ENCODE measurements around the gene ARFGAP3.
"Not testable (repeated sequence)": the region's sequence is repeated elsewhere in the genome, so short reads cannot be mapped to it uniquely, and the experiment has no call there.

Gene ARFGAP3

DNA sequence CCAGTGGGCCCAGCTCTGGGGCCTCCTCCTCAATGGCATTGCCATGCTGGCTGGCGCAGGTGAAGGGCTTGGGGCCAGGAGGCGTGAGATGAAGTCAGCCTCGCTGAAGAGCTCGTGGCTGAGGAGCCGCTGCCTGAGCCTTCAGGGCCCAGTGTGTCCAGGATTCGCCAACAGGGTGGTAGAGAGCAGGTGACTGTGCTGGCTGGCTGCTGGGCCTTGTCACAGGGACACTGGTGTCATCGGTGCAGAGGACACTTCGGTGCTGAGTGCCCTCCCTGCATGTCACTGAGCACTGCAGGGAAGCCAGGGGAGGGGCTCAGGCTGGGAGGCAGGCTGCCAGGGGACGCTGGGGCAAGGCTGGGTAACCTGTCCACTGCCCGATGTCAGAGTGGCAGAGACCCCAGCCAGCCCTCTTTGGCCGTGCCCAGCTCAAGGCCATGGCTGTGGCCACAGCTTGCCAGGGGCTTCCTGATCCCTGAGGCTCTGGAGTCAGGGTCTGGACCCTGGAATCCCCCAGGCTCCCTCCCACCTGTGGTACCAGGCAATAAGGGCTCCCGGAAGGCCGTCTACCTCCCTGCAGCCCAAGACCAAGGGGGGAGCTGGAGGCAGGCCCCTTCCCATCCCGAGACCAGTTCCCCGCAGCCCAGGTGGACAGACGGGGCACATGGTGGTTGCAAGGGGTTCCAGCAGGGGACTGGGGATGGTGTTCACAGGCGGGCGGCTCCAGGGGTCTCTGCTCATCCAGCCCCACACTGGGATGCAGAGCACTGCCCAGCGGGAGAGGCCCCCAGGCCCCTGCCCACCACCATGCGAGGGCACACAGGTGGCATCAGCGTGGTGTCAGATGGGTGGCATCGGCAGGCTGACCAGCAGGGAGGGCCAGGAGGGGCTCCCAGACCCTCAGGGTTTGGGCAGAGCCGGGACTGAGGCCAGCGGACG, 63.9 kb downstream of the ARFGAP3 start:
- no peak for DNase-seq

DNA sequence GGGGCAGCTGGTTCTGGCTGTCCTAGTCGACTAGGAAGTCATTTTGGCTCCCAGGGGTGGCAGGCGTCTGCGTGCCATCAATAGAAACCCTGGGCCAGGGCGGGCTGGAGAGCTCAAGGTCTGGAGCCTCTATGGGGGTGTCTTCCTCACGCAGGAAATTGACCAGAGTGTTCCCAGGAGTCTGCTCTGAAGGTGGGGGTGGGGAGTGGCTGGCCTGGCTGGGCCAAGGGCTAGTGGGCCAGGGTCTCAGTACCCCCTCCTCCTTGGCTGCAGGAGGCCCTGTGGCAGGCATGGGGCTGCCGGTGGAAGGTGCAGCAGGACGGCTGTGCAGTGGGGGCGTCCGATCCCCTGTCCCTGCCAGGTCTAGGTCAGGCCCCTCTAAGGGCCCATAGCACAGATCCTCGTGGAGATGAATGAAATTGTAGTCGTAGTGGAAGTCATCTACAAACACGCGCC, 64.6 kb downstream of the ARFGAP3 start:
- DNase-seq, result no peak

DNA sequence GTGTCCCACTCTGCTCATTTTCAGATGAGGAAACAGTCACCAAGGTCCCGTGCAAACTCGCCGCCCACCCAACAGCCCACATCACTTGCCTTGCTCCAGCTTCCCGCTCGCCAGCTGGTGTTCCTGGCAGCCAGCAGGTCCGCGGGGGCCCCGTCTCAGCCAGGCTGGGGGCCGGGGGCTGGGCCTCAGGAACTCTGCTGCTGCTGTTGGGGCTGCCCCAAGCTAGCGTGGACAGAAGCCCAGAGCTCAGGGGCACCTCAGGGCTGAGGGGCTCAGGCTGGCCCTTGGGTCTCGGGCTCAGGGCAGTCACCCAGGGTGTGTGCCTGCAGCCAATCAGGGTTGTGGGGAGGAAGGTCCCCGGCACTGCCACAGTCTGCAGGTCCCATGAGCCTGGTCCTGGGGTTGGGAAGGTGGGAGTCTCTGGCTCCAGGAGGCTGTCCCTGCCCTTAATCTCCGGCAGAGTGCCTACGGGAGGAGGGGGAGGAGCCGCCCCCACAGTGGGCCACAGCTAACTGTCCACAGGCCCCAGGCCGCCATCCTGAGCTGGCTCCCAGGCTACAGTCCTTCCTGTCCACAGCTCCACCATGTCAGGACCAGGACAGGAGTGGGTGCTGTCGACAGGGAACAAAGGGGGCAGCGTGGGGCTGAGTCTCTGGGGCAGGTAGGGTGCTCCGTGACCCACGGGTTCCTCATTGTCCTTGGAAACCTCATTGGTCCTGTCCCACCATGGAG, 65.2 kb downstream of the ARFGAP3 start:
- DNase-seq, result no peak

DNA sequence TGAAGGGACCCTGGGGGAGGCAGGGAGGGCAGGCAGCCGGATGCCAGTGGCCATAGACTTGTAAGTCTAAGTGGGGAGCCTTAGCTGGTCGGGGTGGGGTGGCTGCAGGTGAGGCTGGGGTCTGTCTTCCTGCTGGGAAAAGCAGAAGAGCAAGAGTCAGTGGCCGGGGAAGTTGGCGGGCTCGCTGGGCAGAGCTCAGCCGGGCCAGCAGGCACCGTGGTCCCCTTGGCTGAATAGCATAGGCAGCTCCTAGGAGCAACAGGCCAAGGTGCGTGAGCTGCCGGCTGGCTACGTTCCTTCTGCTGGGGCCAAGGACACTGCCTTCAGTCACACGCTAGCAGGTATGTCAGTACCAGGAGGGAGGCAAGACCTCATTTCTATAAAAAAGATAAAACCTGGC, 68.6 kb downstream of the ARFGAP3 start:
- no peak for DNase-seq

DNA sequence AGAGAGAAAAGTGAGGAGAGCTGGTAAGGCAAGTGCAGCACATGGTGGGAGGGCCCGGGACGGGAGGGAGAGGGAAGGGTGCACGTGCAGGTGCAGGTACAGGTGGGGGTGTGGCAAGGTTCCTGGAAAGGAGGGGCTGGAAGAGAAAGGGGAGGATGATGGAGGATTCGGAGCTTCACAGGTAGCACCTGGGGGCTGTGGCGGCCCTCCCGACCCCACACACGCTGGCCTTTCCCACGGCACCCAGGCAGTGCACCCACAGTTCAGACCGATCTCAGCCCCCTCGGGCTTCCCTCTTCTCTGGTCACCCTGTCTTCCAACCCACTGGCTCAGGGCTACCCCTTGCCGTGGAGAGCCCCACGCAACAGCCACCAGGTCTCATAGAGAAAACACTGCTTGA, 69.1 kb downstream of the ARFGAP3 start:
- no peak for DNase-seq

DNA sequence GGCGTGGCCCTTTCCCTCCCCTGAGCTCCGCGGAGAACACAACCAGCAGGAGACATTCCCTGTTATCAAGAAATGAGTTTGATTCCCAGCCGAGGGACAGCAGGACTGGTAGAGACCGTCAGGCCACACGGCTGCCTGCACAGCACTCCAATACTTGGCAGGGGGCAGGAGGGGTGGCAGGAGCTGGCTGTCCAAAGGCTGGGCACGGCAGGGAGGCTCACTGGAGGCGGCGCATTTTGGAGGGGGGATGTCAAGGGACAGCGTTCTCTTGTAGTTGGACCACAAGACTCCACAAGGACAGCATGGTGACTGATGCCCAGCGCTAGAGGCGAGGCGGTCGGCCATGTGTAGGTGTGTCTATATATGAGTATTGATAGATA, 69.7 kb downstream of the ARFGAP3 start:
- DNase-seq, result no peak

DNA sequence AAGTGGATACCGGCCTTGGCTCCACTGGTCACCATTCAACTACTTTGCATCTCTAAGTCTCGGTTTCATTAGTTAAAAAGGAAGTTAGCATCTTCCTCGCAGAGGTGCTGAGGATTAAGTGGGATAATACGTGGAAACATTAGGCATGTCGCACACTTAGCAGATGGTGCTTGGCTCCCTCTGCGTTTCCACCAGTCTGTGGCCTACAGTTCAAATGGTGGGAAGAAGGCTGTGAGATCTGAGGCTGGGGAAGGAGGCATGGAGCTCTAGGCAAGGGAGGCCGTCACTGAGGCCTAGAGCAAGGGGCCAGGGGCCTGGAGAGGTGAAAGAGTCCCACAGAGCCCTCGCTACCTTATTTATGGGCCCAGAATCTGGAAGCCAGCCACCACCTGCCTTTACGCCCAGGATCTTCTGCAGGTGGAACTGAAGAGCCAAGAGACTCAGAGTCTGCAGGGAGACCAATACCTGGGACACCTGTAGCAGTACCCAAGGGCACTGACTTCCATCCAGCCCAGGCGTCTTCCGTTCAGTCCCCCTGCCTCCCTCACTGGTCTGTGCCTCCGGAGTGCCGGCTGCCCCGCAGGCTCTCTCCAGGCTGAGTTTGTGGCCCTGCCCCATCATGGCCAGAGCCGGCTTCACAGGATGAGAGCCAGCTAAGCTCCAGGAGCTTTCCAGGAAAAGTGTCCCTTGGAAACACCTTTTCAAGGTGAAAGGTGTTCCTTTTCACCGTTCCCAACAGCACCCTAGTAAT, 70.3 kb downstream of the ARFGAP3 start:
- no peak for DNase-seq

DNA sequence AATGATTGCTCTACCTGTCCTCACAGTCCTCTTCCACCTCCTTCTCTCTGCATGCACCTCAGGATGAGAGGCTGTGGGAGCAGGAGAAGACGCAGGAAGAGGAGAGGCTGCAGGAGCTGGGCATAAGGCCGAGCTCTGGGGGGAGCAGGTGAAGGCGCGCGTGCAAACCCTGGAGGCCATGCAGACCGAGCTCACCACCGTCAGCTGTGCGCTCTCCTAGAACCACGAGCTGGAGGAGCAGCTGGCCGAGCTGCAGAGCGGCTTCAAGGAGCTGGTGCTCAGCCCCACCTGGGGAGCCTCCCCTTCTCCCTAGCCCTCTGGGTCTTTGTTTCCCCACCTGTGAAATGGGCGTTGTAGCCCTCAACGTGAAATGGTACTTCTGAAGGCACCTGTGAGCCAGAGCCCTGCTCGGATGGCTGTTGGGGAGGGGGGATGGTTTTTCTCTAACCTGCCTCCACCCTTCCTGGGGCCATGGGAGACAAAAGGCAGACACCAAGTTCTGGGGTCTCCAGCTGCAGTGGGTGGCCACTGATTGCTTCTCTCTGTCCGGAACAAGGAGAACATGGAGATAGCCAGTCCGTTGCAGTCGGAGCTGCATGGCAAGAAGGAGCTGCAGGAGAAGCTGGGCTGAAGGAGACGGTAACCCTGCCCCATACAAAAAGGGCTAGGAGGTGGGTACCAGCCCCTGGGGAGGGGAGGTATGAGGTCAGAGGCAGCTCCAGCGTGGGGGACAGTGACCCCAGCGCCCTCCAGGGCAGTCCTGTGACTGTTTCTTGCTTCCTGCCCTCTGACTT, 71.2 kb downstream of the ARFGAP3 start:
- no peak for DNase-seq

DNA sequence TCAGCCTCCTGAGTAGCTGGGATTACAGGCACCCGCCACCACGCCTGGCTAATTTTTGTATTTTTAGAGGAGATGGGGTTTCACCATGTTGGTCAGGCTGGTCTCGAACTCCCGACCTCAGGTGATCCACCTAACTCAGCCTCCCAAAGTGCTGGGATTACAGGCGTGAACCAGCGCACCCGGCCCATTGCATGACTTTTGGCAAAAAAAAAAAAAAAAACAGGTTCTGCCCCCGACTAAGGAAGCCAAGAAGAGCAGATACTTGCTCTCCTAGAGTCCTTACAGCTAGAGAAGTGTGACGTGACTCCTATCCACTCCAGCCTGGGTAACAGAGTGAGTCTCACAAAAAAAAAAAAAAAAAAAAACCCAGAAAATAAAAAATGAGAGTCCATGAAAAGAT, 74.8 kb downstream of the ARFGAP3 start:
- not testable (repeated sequence) for DNase-seq

DNA sequence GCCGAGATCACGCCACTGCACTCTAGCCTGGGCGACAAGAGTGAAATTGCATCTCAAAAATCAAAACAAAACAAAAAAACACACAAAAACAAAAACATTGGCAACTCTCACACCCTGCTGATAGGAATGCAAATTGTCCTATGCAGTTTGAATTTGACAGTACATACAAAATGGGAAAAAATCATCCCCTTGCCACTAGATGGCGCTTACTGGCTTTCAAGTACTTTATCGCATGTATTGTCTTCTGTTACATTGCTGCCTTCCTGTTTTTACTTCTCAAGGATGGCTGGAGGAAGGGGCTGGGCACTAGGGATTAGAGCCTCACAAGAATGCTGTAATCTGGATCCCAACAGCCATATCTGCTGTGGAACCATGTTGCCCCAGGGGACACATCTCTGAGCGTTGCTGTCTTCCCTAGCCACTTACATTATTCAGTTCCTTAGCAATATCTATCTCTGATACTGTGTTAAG, 77.0 kb downstream of the ARFGAP3 start:
- peak; percentile 83 for DNase-seq

DNA sequence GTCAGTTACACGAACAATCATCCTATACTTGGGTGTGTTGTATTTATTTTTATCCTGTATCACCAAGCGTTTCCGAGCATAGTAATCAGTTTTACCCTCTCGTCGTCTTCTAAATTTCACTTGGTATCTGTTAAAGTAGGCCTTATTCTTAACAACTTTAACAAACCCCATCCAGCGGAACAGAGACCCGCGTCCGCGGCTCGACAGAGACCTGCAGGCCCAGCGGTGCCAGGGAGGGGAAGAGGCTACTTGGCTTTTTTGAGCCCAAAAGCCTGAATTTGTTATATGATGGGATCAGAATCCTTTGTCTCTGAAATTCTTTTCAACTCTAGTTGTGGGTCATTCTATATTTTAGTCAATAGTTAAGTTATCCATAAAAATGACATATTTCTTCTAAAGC, 79.9 kb downstream of the ARFGAP3 start:
- no peak for DNase-seq

DNA sequence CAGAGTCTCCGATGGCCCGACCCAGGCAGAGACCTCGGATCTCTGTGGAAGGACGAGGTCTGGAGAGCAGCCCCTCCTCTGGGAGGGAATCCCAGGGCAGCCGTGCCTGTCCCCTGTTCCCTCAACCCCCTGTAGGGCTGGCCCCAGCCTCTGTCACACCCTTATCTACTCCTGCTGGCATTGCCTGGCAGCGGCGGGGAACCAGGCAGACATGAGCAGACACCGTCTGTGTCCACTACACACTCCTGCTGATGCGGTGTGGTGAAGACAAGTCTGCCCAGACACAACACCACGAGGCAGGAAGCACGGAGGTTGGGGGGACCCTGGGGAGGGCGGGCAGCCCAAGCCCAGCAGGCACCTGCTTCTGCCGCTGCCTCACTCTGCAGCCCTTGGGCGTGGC, 83.9 kb downstream of the ARFGAP3 start:
- no peak for DNase-seq

DNA sequence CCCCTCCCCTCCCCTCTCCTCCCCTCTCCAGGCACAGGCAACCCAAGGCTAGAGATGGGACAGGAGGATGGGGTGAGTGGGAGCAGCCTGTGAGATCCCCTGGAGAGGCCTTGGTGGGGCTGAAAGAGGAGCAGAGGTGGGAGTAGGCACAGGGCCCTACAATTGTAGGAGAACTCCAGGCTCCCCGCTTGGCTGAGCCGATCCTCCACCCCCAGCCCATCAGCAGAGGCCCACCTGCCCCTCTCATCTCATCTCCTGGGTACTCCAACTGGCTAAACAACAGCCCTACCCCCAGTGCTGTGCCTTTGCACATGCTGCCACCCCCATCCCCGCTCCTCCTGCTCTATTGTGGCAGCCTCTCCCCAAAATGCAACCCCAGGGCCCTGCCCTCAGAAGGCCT, 84.4 kb downstream of the ARFGAP3 start:
- DNase-seq, result no peak

DNA sequence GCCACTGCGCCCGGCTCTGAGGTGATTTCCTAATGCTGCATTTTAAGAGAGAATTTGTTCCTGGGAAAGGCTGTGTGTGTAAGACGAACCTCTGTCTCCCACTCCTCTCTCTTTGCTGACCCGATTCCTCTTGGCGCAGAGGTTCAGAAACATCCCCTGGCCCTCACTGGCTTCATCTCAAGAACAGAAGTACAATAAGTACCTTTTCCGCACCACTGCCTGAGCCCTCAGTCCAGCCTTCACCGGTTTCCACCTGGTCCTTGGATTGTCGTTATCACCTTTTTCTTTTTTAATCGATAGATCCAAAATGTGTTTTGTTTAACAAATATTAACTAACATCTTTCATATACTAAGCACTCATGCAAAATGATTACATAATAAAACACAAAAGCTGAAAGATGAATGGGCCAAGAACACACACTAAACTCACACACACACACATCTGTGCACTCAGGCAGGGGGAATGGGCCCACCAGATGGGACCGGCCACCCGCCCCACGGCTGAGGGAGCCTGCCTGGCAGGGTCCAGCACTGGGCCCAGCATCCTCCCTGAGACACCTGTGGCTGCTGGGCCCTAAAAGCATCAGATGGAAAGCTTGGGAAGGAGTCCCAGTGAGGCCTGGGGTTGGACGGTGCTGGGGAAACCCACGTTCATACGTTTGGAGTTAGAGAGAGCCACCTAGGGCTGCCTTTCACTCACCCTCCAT, 86.0 kb downstream of the ARFGAP3 start:
- no peak for DNase-seq

DNA sequence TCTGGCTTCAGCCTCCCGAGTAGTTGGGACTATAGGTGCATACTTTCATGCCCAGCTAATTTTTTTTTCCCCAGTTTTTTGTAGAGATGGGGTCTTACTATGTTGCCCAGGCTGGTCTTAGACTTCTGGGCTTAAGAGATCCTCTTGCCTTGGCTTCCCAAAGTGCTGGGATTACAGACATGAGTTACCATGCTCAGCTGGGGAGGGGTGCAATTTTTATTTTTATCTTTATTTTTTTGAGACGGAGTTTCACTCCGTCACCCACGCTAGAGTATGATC, 86.7 kb downstream of the ARFGAP3 start:
- DNase-seq, result no peak

DNA sequence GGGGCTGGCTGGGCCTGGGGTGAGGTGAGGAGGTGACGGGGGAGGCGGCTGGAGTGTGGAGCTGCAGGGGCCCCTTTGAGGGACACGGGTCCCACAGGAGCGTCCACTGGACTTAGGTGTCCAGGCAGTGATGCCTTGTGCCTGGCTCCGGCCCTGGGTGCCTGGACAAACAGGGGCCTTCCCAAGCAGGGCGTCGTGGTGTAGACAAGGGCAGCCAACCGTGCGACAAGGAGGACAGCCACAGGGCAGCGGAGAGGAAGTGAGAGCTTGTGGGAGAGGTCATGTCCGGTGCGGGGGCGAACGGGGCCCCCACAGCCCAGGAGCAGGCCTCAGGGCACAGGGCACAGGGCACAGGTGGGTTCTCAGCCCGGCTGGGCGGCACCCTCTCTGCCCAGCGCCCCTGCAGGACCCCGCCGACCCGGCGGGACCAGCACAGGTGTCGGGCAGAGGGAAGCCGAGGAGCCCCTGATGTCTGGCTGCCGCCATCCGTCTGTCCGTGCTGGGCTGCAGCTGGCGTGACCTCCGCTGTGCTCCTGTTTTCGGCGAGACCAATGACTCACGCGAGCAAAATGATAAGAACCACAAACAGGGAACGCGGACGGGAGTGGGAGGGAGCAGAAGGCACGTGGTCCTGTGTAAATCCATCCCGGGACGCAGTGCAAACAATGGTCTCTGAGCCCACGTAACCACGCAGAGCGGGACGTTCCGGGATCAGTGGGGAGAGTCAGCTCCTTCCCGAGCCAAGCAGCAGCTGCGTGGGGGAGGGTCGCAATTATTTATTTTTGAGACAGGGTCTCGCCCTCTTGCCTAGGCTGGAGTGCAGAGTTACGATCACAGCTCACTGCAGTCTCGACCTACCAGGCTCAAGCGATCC, 87.3 kb downstream of the ARFGAP3 start:
- DNase-seq, result no peak

DNA sequence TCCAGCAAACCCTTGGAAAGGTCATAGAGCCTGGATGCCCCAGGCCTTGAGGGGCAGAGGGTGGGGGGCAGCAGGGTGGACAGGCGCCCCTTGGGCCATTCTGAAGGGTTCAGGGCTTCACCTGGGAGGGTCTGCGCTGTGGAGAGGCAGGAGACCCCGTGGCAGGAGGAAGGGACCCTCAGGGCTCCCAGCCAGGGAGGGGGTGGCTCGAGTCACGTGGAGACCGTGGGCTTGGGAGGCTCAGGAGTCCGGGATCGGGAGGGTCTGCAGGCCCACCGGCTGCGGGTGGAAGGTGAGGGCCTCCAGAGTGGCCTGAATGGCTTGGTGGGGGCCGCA, 87.9 kb downstream of the ARFGAP3 start:
- DNase-seq, result no peak

DNA sequence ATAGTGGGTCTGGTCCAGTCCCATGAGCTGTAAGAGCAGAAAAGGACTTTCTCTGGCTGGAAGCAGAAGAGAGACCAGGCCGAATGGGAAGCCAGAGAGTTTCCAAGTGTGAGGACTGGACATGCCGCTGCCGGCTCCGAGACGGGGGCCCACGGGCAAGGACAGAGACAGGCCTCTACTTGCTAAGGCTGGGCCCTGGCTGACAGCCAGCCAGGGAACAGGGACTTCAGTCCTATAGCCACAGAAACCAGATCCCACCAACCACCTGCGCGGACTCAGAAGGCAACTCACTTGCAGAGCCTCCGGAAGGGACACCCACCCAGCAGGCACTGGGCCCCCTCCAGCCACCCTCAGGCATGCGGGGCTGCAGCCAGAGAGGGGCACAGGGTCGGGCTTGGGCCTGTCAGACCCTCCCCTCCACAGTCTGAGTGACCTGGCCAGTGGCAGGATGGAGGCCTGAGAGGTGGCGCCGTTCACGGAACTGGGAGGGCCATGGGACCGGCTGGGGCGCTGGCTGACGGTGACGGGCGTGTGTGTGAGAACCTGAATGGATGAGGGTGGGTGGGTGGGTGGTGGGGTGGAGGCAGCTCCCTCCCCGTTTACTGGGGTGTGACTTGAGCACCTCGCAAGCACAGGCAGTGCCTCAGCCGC, 88.6 kb downstream of the ARFGAP3 start:
- DNase-seq, result no peak

DNA sequence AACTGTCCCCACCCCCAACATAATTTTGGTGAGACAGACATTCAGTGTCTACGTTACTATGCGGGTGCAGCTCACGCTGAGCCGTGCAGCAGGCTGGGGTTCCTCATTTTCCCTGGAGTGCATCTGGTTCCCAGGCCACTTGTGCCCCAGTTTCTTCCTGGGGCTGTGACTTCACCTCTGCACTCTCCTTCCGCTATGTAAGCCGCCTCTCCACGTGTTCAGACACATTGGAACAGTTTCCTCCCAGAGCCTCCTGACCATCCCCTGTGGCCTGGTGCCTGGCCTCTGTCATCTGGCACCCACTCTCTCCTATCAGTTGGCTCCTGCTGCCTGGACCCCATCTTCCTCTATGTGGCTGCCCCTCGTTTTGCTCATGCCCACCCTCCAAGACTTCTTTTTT, 90.2 kb downstream of the ARFGAP3 start:
- no peak for DNase-seq

DNA sequence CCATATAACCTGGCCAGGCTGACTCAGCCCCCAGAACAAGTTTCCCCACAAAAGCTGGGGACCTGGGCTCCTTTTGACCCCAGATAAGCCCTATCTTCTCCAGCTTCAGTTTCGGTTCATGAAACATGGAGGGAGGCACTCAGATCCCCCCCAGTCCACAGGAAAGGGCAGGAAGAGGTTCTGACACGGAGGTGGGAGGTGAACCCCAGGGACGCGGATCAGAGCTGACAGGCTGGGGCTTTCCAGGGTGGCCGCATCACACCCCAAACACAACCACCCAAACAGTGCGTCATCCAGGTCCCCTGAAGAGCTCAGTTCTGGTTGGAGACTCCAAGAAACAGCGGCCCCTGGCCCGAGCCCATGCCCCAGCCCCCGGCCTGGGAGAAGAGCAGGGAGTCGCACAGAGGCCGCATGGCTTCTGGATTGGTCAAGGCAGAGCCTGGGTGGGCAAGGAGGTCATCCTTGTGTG, 92.1 kb downstream of the ARFGAP3 start:
- DNase-seq, result no peak

Measured in NCI-H446 treated with DMSO at 0.1 percent for 48 hours (cell line).